Trophoblast cell (in vitro differentiated cells and primary cell): ENCODE measurements around the gene AMBP.

Experiments used
- DNase-seq, 2 donors: peaks; one replicate each; pipeline ENCODE4 v3.0.0-alpha.2; 2016
- H2AFZ ChIP-seq: 2 replicates; pipeline ENCODE4 v1.6.1; 2013; ENCODE audit warnings: low read length, moderate library complexity, mild to moderate bottlenecking; ENCODE audit not compliant: insufficient read depth, poor library complexity
- H2AK5ac ChIP-seq: 2 replicates; pipeline ENCODE4 v1.6.1; 2013; ENCODE audit warnings: mild to moderate bottlenecking, low read length
- H2BK120ac ChIP-seq: 2 replicates; pipeline ENCODE4 v1.6.1; 2013; ENCODE audit warnings: low read length, mild to moderate bottlenecking, moderate library complexity; ENCODE audit not compliant: insufficient read depth, poor library complexity
- H2BK12ac ChIP-seq: 2 replicates; pipeline ENCODE4 v1.6.1; 2013; ENCODE audit warnings: mild to moderate bottlenecking, low read length, moderate library complexity
- H2BK5ac ChIP-seq: 2 replicates; pipeline ENCODE4 v1.6.1; 2013; ENCODE audit warnings: low read length, low read depth, moderate library complexity, mild to moderate bottlenecking; ENCODE audit not compliant: poor library complexity
- H3K14ac ChIP-seq: 2 replicates; pipeline ENCODE4 v1.6.1; 2013; ENCODE audit warnings: mild to moderate bottlenecking, low read length
- H3K18ac ChIP-seq: 2 replicates; pipeline ENCODE4 v1.6.1; 2013; ENCODE audit warnings: mild to moderate bottlenecking, low read length
- H3K23ac ChIP-seq: 2 replicates; pipeline ENCODE4 v1.6.1; 2013; ENCODE audit warnings: low read length
- H3K27ac ChIP-seq: 2 replicates; pipeline ENCODE4 v1.5.1; 2013; ENCODE audit warnings: low read depth, mild to moderate bottlenecking, inconsistent platforms, low read length, moderate library complexity
- H3K27me3 ChIP-seq: 2 replicates; pipeline ENCODE4 v1.6.1; 2013; ENCODE audit warnings: inconsistent platforms, mild to moderate bottlenecking, low read length, moderate library complexity; ENCODE audit not compliant: insufficient read depth
- H3K36me3 ChIP-seq, 2 experiments: 1 replicate in 1 of 2; 2 replicates in 1 of 2; pipeline ENCODE4 v1.6.1; 2013; ENCODE audit warnings: low read length in 2 of 2, mild to moderate bottlenecking in 2 of 2, moderate library complexity in 1 of 2; ENCODE audit not compliant: insufficient read depth in 2 of 2, control insufficient read depth in 1 of 2
- H3K4ac ChIP-seq: 2 replicates; pipeline ENCODE4 v1.6.1; 2013; ENCODE audit warnings: low read depth, mild to moderate bottlenecking, low read length, moderate library complexity
- H3K4me1 ChIP-seq, 2 experiments: 1 replicate in 1 of 2; 2 replicates in 1 of 2; pipeline ENCODE4 v1.6.1; 2013; ENCODE audit warnings: low read length in 2 of 2, mild to moderate bottlenecking in 2 of 2, moderate library complexity in 1 of 2; ENCODE audit not compliant: insufficient read depth in 2 of 2, control insufficient read depth in 1 of 2
- H3K4me2 ChIP-seq: 2 replicates; pipeline ENCODE4 v1.6.1; 2013; ENCODE audit warnings: inconsistent platforms, mild to moderate bottlenecking, low read length, moderate library complexity
- H3K4me3 ChIP-seq: 2 replicates; pipeline ENCODE4 v1.5.1; 2013; ENCODE audit warnings: mild to moderate bottlenecking, low read depth, low read length, inconsistent platforms
- H3K79me1 ChIP-seq: one replicate; pipeline ENCODE4 v1.6.1; 2013; ENCODE audit warnings: low read length
- H3K79me2 ChIP-seq: 2 replicates; pipeline ENCODE4 v1.6.1; 2013; ENCODE audit warnings: low read length, mild to moderate bottlenecking; ENCODE audit not compliant: control insufficient read depth, insufficient read depth, poor library complexity
- H3K9ac ChIP-seq: 2 replicates; pipeline ENCODE4 v1.6.1; 2013; ENCODE audit warnings: mild to moderate bottlenecking, low read length
- H3K9me3 ChIP-seq: 2 replicates; pipeline ENCODE4 v1.6.1; 2013; ENCODE audit warnings: low read depth, mild to moderate bottlenecking, control low read depth, inconsistent platforms, low read length; ENCODE audit not compliant: insufficient read depth
- H4K12ac ChIP-seq: 2 replicates; pipeline ENCODE4 v1.6.1; 2013; ENCODE audit warnings: low read depth, mild to moderate bottlenecking, low read length, moderate library complexity
- H4K8ac ChIP-seq: 2 replicates; pipeline ENCODE4 v1.6.1; 2013; ENCODE audit warnings: low read depth, mild to moderate bottlenecking, low read length, moderate library complexity
- H4K91ac ChIP-seq: one replicate; pipeline ENCODE4 v1.6.1; 2013; ENCODE audit warnings: low read depth, mild to moderate bottlenecking, low read length, moderate library complexity
- WGBS: extraction: QIAGEN DNeasy Blood & Tissue Kit; methylation state at CpG from one replicate; pipeline ENCODE4 v1.1.7; 2013; ENCODE audit warnings: missing lambda C conversion rate; ENCODE audit not compliant: insufficient read length, insufficient coverage; ENCODE audit errors: extremely low coverage; 5-methylcytosine and 5-hydroxymethylcytosine counted together

Gene AMBP

DNA sequence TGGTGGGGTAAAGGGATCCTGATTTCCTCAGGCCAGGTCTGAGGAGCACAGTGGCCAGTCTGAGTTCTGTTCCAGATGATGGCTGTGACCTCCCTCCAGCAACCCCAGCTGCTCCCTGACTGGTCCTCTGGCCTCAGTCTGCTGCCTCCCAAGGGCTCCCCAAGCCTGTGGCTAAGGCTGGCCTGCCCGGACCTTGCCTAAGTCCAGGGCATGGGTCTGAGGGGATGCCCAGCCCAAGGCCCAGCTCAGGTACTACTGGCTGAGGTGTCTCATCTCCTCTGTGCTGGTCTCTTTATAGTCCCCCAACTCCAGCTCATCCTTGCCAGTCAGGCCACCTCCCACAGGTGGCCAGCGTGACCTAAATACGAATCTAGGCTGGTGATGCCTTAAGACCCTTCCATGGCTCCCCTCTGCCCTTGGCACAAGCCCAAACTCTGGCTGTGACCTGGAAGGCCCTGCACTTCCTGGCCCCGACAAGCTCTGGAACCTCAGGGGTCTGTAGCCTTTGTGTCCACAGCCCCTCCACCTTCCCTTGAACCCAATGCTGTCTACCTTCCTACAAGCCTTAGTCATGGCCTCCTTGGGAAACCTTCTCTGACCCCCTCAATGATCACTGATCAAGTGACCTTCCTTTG is 11.2 kb upstream of the AMBP start:
- WGBS = no CpG with 5 or more reads among the region's 4 CpGs
- H2AFZ ChIP-seq = no peak overlapping the region
- H3K4me1 ChIP-seq = no peaks in the 10 kb centered on the region

GRCh38 chr9:114088571-114089170 is 10.6 kb upstream of the AMBP start:
- no peaks in the 10 kb centered on the region for H3K79me1 ChIP-seq
- H3K4me2 ChIP-seq = no peak overlapping the region
- no peak overlapping the region for H2AFZ ChIP-seq
- no CpG with 5 or more reads among the region's 7 CpGs for WGBS
- no peak overlapping the region for H3K23ac ChIP-seq
- H3K9me3 ChIP-seq = peaks cover 2% of the 10 kb centered on the region
- no peak overlapping the region for H2AK5ac ChIP-seq
- no peak overlapping the region for H2BK120ac ChIP-seq
- no peak overlapping the region for H4K91ac ChIP-seq
- no peak overlapping the region for H2BK12ac ChIP-seq
- H3K36me3 ChIP-seq = no peaks in the 10 kb centered on the region
- no peak overlapping the region for H3K4ac ChIP-seq
- H3K18ac ChIP-seq = no peak overlapping the region
- H3K27ac ChIP-seq = no peak overlapping the region
- no peak overlapping the region for H3K9ac ChIP-seq
- DNase-seq = no peak
- no peaks in the 10 kb centered on the region for H3K27me3 ChIP-seq
- H4K8ac ChIP-seq = no peak overlapping the region
- H3K14ac ChIP-seq = no peak overlapping the region
- no peak overlapping the region for H4K12ac ChIP-seq
- no peaks in the 10 kb centered on the region for H3K79me2 ChIP-seq
- no peak overlapping the region for H3K4me3 ChIP-seq
- no peak overlapping the region for H2BK5ac ChIP-seq
- H3K4me1 ChIP-seq = no peaks in the 10 kb centered on the region

More for the DNA sequence above, 11.2 kb upstream of the AMBP start:
- Histone ChIP-seq H4K8ac (no peak overlapping the region), H3K9me3 (peaks cover 2% of the 10 kb centered on the region), H3K36me3 (no peaks in the 10 kb centered on the region), H3K27ac (no peak overlapping the region), H3K14ac (no peak overlapping the region), H2BK12ac (no peak overlapping the region), H2AK5ac (no peak overlapping the region), H3K4me3 (peak overlapping the region; percentile 18), H3K4ac (no peak overlapping the region), H3K18ac (no peak overlapping the region), H3K23ac (no peak overlapping the region), H3K79me2 (no peaks in the 10 kb centered on the region), H4K91ac (no peak overlapping the region), H3K79me1 (no peaks in the 10 kb centered on the region), H2BK5ac (no peak overlapping the region), H3K27me3 (no peaks in the 10 kb centered on the region), H3K4me2 (no peak overlapping the region), H4K12ac (no peak overlapping the region), H2BK120ac (no peak overlapping the region), H3K9ac (no peak overlapping the region)
- DNase-seq = no peak

DNA sequence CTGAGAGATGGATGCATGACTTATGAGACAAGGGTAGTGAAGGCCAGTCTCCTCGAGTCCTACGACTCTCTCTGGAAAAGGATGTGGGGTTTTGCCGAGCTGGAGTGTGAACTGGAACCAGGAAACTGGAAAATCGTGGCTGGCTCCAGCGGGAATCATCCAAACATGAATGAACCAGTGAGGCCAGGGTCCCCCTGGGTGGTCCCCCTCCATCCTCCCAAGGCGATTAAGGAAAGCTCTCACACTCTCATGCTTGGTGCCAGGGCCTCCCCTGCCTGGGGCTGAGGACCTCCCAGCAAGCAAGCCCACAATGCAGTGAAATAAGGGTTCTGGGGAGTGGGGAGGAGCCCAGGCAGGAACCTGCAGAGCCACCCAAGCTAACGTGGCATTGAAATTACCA is 9.6 kb upstream of the AMBP start:
- no peak overlapping the region for H2BK120ac ChIP-seq
- H3K4ac ChIP-seq = no peak overlapping the region
- H4K8ac ChIP-seq = no peak overlapping the region
- peak overlapping the region; percentile 53 for H3K9ac ChIP-seq
- no peak overlapping the region for H3K4me3 ChIP-seq
- H3K23ac ChIP-seq = no peak overlapping the region
- WGBS = no CpG with 5 or more reads among the region's 7 CpGs
- no peaks in the 10 kb centered on the region for H3K4me1 ChIP-seq
- H4K91ac ChIP-seq = no peak overlapping the region
- H3K79me2 ChIP-seq = no peaks in the 10 kb centered on the region
- peaks cover 2% of the 10 kb centered on the region for H3K9me3 ChIP-seq
- no peak for DNase-seq
- no peak overlapping the region for H3K18ac ChIP-seq
- H2AFZ ChIP-seq = no peak overlapping the region
- no peak overlapping the region for H3K4me2 ChIP-seq
- no peaks in the 10 kb centered on the region for H3K27me3 ChIP-seq
- no peak overlapping the region for H2BK12ac ChIP-seq
- no peak overlapping the region for H3K14ac ChIP-seq
- H2BK5ac ChIP-seq = no peak overlapping the region
- H3K27ac ChIP-seq = no peak overlapping the region
- H3K79me1 ChIP-seq = no peaks in the 10 kb centered on the region
- H3K36me3 ChIP-seq = no peaks in the 10 kb centered on the region
- H2AK5ac ChIP-seq = no peak overlapping the region
- no peak overlapping the region for H4K12ac ChIP-seq

GRCh38 chr9:114086607-114087006 is 8.5 kb upstream of the AMBP start:
- Histone ChIP-seq H3K14ac (no peak overlapping the region), H3K4me2 (no peak overlapping the region), H3K4me1 (no peaks in the 10 kb centered on the region), H3K27me3 (no peaks in the 10 kb centered on the region), H2BK5ac (no peak overlapping the region), H4K12ac (no peak overlapping the region), H2BK12ac (no peak overlapping the region), H2BK120ac (no peak overlapping the region), H3K9me3 (peaks cover under 1% of the 10 kb centered on the region), H3K9ac (no peak overlapping the region), H3K23ac (no peak overlapping the region), H3K27ac (no peak overlapping the region), H3K79me1 (no peaks in the 10 kb centered on the region), H4K91ac (no peak overlapping the region), H3K18ac (no peak overlapping the region), H2AFZ (no peak overlapping the region), H4K8ac (no peak overlapping the region), H3K4ac (no peak overlapping the region), H3K79me2 (no peaks in the 10 kb centered on the region), H3K4me3 (no peak overlapping the region), H2AK5ac (no peak overlapping the region), H3K36me3 (no peaks in the 10 kb centered on the region)
- WGBS = no CpG with 5 or more reads among the region's 4 CpGs
- DNase-seq = no peak
